Activated naive CD4-positive, alpha-beta T cell treated with anti-CD3 and anti-CD28 coated beads, Interleukin-2, amount 50 U/mL, for 72 hours (primary cell): ENCODE results near the gene NPW. TPM values are rescaled to one million over a fixed set of nuclear protein-coding genes. Genes with fewer than 3 reads are reported as not detected.
A peak's percentile ranks its signal among the peaks of the same experiment; 100 is the strongest.

Experiments used
- ATAC-seq, 2 donors: fragments of 150-1000 bp; cut with Tn5 transposase; 2 replicates each; pipeline ENCODE4 v1.10.0; 2021; ENCODE audit warnings: mild to moderate bottlenecking in 2 of 2, moderate library complexity in 2 of 2
- DNase-seq, 2 donors: peaks; one replicate each; pipeline ENCODE4 v3.0.0; 2021 to 2022; ENCODE audit warnings: low spot score in 2 of 2
- H3K27ac Mint-ChIP-seq, 2 donors: one replicate each; pipeline ENCODE4 v1.8.0; 2022; ENCODE audit warnings: mild to moderate bottlenecking in 2 of 2, mixed read lengths in 2 of 2
- H3K36me3 Mint-ChIP-seq, 2 donors: one replicate each; pipeline ENCODE4 v1.8.0; 2022; ENCODE audit warnings: mixed read lengths in 2 of 2
- H3K9me3 Mint-ChIP-seq, 2 donors: one replicate each; pipeline ENCODE4 v1.8.0; 2022; ENCODE audit warnings: mixed read lengths in 2 of 2
- total RNA-seq, 2 donors: library from RNA; stranded (reverse); gene quantifications; one replicate each; pipeline ENCODE4 v1.2.3, GENCODE V29; 2022

NPW gene
- total RNA-seq, 2 donors from 2014 or later = 0.61 to 4.6 TPM

- no peaks in the 10 kb centered on the region for H3K36me3 Mint-ChIP-seq
- H3K9me3 Mint-ChIP-seq = no peaks in the 10 kb centered on the region
- ATAC-seq = no peak
- no peak for DNase-seq
- no peak overlapping the region for H3K27ac Mint-ChIP-seq
These were observed 16.0 kb downstream of the NPW start for GRCh38 chr16:2035431-2036199.

- no peaks in the 10 kb centered on the region for H3K36me3 Mint-ChIP-seq
- ATAC-seq = no peak
- no peak overlapping the region for H3K27ac Mint-ChIP-seq
- DNase-seq = no peak
- H3K9me3 Mint-ChIP-seq = no peaks in the 10 kb centered on the region
These were observed 16.8 kb downstream of the NPW start for GRCh38 chr16:2036200-2036966.

- DNase-seq (no peak), ATAC-seq (no peak)
- Mint-ChIP-seq H3K36me3 (no peaks in the 10 kb centered on the region), H3K9me3 (no peaks in the 10 kb centered on the region), H3K27ac (no peak overlapping the region)
These were observed 17.5 kb downstream of the NPW start for GRCh38 chr16:2037115-2037514.

- no peak for ATAC-seq
These were observed 18.2 kb downstream of the NPW start for GRCh38 chr16:2037647-2038381.

GRCh38 chr16:2038382-2039231 is 19.0 kb downstream of the NPW start:
- Mint-ChIP-seq H3K27ac (no peak overlapping the region), H3K9me3 (no peaks in the 10 kb centered on the region), H3K36me3 (no peaks in the 10 kb centered on the region)
- DNase-seq (no peak), ATAC-seq (no peak)

More at GRCh38 chr16:2037647-2038381, 18.2 kb downstream of the NPW start:
- DNase-seq = no peak
- no peaks in the 10 kb centered on the region for H3K9me3 Mint-ChIP-seq
- H3K27ac Mint-ChIP-seq = no peak overlapping the region
- H3K36me3 Mint-ChIP-seq = no peaks in the 10 kb centered on the region

GRCh38 chr16:2039274-2040031 is 19.9 kb downstream of the NPW start:
- no peaks in the 10 kb centered on the region for H3K36me3 Mint-ChIP-seq
- H3K9me3 Mint-ChIP-seq = no peaks in the 10 kb centered on the region
- no peak overlapping the region for H3K27ac Mint-ChIP-seq
- no peak for DNase-seq
- ATAC-seq = no peak

GRCh38 chr16:2040041-2040786 is 20.6 kb downstream of the NPW start:
- no peak for DNase-seq
- Mint-ChIP-seq H3K9me3 (no peaks in the 10 kb centered on the region), H3K27ac (no peak overlapping the region), H3K36me3 (no peaks in the 10 kb centered on the region)
- ATAC-seq = no peak

- Mint-ChIP-seq H3K9me3 (no peaks in the 10 kb centered on the region), H3K36me3 (no peaks in the 10 kb centered on the region), H3K27ac (no peak overlapping the region)
- no peak for DNase-seq
- no peak for ATAC-seq
These were observed 21.4 kb downstream of the NPW start for GRCh38 chr16:2040787-2041522.

- no peak for DNase-seq
- H3K27ac Mint-ChIP-seq = no peak overlapping the region
- no peaks in the 10 kb centered on the region for H3K36me3 Mint-ChIP-seq
- no peak for ATAC-seq
- no peaks in the 10 kb centered on the region for H3K9me3 Mint-ChIP-seq
These were observed 22.8 kb downstream of the NPW start for GRCh38 chr16:2042171-2042985.

- Mint-ChIP-seq H3K27ac (peak overlapping the region in 1 of 2 donors; percentile 92), H3K9me3 (no peaks in the 10 kb centered on the region), H3K36me3 (no peaks in the 10 kb centered on the region)
- no peak for ATAC-seq
- DNase-seq = no peak
These were observed 23.5 kb downstream of the NPW start for GRCh38 chr16:2042986-2043666.

- Mint-ChIP-seq H3K36me3 (peaks cover 0 to 6% of the 10 kb centered on the region in 2 donors), H3K9me3 (no peaks in the 10 kb centered on the region), H3K27ac (no peak overlapping the region)
- DNase-seq (no peak), ATAC-seq (no peak)
These were observed 24.3 kb downstream of the NPW start for GRCh38 chr16:2043667-2044451.

- no peaks in the 10 kb centered on the region for H3K9me3 Mint-ChIP-seq
- DNase-seq = no peak
- H3K36me3 Mint-ChIP-seq = peaks cover 0 to 6% of the 10 kb centered on the region in 2 donors
- H3K27ac Mint-ChIP-seq = no peak overlapping the region
- no peak for ATAC-seq
These were observed 25.0 kb downstream of the NPW start for GRCh38 chr16:2044541-2044940.
